Naive thymus-derived CD4-positive, alpha-beta T cell (primary cell): ENCODE data around the gene AMBP. TPM values are rescaled to one million over a fixed set of nuclear protein-coding genes. Genes with fewer than 3 reads are reported as not detected.

ENCODE experiments used
- ATAC-seq: fragments of 150-1000 bp; cut with Tn5 transposase; 2 replicates; pipeline ENCODE4 v1.10.0; 2021; ENCODE audit warnings: mild to moderate bottlenecking, moderate library complexity
- CTCF ChIA-PET: fragments of 350-600 bp; sonication (Branson Sonifier 250); formaldehyde crosslinking; loops from one replicate; lab custom pipeline; 2021; ENCODE audit warnings: antibody characterized with exemption; lab: Charles Lee
- POLR2A ChIA-PET: fragments of 350-600 bp; sonication (Branson Sonifier 250); formaldehyde crosslinking; loops from one replicate; lab custom pipeline; 2021; ENCODE audit warnings: antibody characterized with exemption, inconsistent platforms; lab: Charles Lee
- DNase-seq, 9 donors: peaks; one replicate each; pipeline versions ENCODE4 v3.0.0 to v3.0.0-alpha.2; 2020 to 2022; ENCODE audit warnings: mixed read lengths in 1 of 9
- H3K27ac ChIP-seq: one replicate; pipeline ENCODE4 v1.7.0; 2013; ENCODE audit warnings: mild to moderate bottlenecking, low read depth, low read length, moderate library complexity
- H3K27me3 ChIP-seq, 2 donors: one replicate each; pipeline ENCODE4 v1.7.0; 2013; ENCODE audit warnings: low read length in 2 of 2, mild to moderate bottlenecking in 2 of 2, moderate library complexity in 2 of 2; ENCODE audit not compliant: control insufficient read depth in 2 of 2, insufficient read depth in 2 of 2
- H3K36me3 ChIP-seq, 3 experiments: 1 replicate in 2 of 3; 2 replicates in 1 of 3; pipeline ENCODE4 v1.7.0; 2013; ENCODE audit warnings: low read length in 3 of 3, mild to moderate bottlenecking in 3 of 3, moderate library complexity in 1 of 3; ENCODE audit not compliant: insufficient read depth in 3 of 3, control insufficient read depth in 2 of 3
- H3K4me1 ChIP-seq, 2 donors: one replicate each; pipeline ENCODE4 v1.7.0; 2013; ENCODE audit warnings: low read length in 2 of 2, mild to moderate bottlenecking in 2 of 2, moderate library complexity in 1 of 2; ENCODE audit not compliant: control insufficient read depth in 2 of 2, insufficient read depth in 2 of 2
- H3K4me3 ChIP-seq: 2 replicates; pipeline ENCODE4 v1.7.0; 2013; ENCODE audit warnings: mild to moderate bottlenecking, low read length
- H3K9me3 ChIP-seq, 3 experiments: 1 replicate in 2 of 3; 2 replicates in 1 of 3; pipeline ENCODE4 v1.7.0; 2013; ENCODE audit warnings: low read length in 3 of 3; ENCODE audit not compliant: control insufficient read depth in 2 of 3
- H3K27ac Mint-ChIP-seq, 9 donors: one replicate each; pipeline ENCODE4 v1.8.0; 2020 to 2022; ENCODE audit warnings: mixed read lengths in 9 of 9, mild to moderate bottlenecking in 8 of 9, moderate library complexity in 5 of 9, inconsistent platforms in 2 of 9
- H3K27me3 Mint-ChIP-seq, 5 donors: one replicate each; pipeline ENCODE4 v1.8.0; 2021 to 2022; ENCODE audit warnings: mixed read lengths in 5 of 5, mild to moderate bottlenecking in 1 of 5
- H3K36me3 Mint-ChIP-seq, 5 donors: one replicate each; pipeline ENCODE4 v1.8.0; 2020 to 2022; ENCODE audit warnings: mixed read lengths in 5 of 5, mild to moderate bottlenecking in 3 of 5, inconsistent platforms in 1 of 5
- H3K4me1 Mint-ChIP-seq, 7 donors: one replicate each; pipeline ENCODE4 v1.8.0; 2020 to 2022; ENCODE audit warnings: mixed read lengths in 7 of 7, mild to moderate bottlenecking in 3 of 7, inconsistent platforms in 1 of 7
- H3K4me3 Mint-ChIP-seq, 10 donors: one replicate each; pipeline ENCODE4 v1.8.0; 2020 to 2022; ENCODE audit warnings: mild to moderate bottlenecking in 10 of 10, mixed read lengths in 10 of 10, moderate library complexity in 6 of 10, inconsistent platforms in 2 of 10
- H3K9me3 Mint-ChIP-seq, 11 donors: one replicate each; pipeline ENCODE4 v1.8.0; 2020 to 2022; ENCODE audit warnings: mixed read lengths in 11 of 11, mild to moderate bottlenecking in 4 of 11, inconsistent platforms in 1 of 11, moderate library complexity in 1 of 11
- intact Hi-C, 2 donors: fragments of 100-400 bp; cut with micrococcal nuclease; formaldehyde crosslinking; loops; one replicate each; pipeline ENCODE4 v1.15.1; 2023
- polyA plus RNA-seq, 2 donors: library from polyadenylated mRNA; unstranded; fragments of 300-500 nt; fragmentation: Illumina TruSeq; gene quantifications; one replicate each; pipeline ENCODE4 v1.2.3, GENCODE V29; 2021
- total RNA-seq, 6 experiments: library from RNA in 5 of 6; stranded (reverse) in 5 of 6; gene quantifications; 1 replicate in 5 of 6; 2 replicates in 1 of 6; pipeline ENCODE4 v1.2.3 and lab custom pipeline; 2021 to 2026

The AMBP gene
- total and polyA plus RNA-seq, 7 experiments from 2014 or later, result not detected

GRCh38 chr9:114027863-114028465 lies 50.1 kb downstream of the AMBP start:
- Mint-ChIP-seq H3K9me3 (peaks cover 2 to 28% (median 15%) of the 10 kb centered on the region in 11 donors), H3K27ac (no peak overlapping the region), H3K27me3 (peaks cover 0 to 8% (median 0%) of the 10 kb centered on the region in 5 donors), H3K36me3 (peaks cover 0 to 27% (median 7%) of the 10 kb centered on the region in 5 donors), H3K4me1 (no peaks in the 10 kb centered on the region), H3K4me3 (no peak overlapping the region)
- no peaks in the 10 kb centered on the region for H3K4me1 ChIP-seq
- H3K4me3 ChIP-seq, result no peak overlapping the region
- H3K27ac ChIP-seq, result no peak overlapping the region
- H3K27me3 ChIP-seq, result no peaks in the 10 kb centered on the region
- H3K36me3 ChIP-seq, result no peaks in the 10 kb centered on the region
- ChIA-PET CTCF (no interaction called here), POLR2A (no interaction called here)
- no peak for DNase-seq
- H3K9me3 ChIP-seq, result peaks cover 0 to 4% (median 0%) of the 10 kb centered on the region in 3 experiments
- no peak for ATAC-seq
- intact Hi-C loops, result no loop called here

- H3K4me3 Mint-ChIP-seq, result no peak overlapping the region
- no peak overlapping the region for H3K27ac Mint-ChIP-seq
- intact Hi-C loops, result no loop called here
- Histone ChIP-seq H3K4me1 (no peaks in the 10 kb centered on the region), H3K36me3 (no peaks in the 10 kb centered on the region), H3K9me3 (peaks cover 0 to 4% (median 0%) of the 10 kb centered on the region in 3 experiments), H3K27ac (no peak overlapping the region), H3K27me3 (no peaks in the 10 kb centered on the region), H3K4me3 (no peak overlapping the region)
- H3K27me3 Mint-ChIP-seq, result peaks cover 0 to 8% (median 2%) of the 10 kb centered on the region in 5 donors
- H3K4me1 Mint-ChIP-seq, result no peaks in the 10 kb centered on the region
- DNase-seq (no peak), ATAC-seq (no peak)
- POLR2A ChIA-PET, result no interaction called here
- peaks cover 2 to 35% (median 22%) of the 10 kb centered on the region in 11 donors for H3K9me3 Mint-ChIP-seq
- H3K36me3 Mint-ChIP-seq, result peaks cover 0 to 27% (median 7%) of the 10 kb centered on the region in 5 donors
- CTCF ChIA-PET, result no interaction called here
Observed at GRCh38 chr9:114027159-114027862, 50.8 kb downstream of the AMBP start.

GRCh38 chr9:114026335-114026734 lies 51.8 kb downstream of the AMBP start:
- intact Hi-C loops, result no loop called here
- Histone ChIP-seq H3K36me3 (no peaks in the 10 kb centered on the region), H3K27me3 (no peaks in the 10 kb centered on the region), H3K9me3 (peaks cover 0 to 4% (median 0%) of the 10 kb centered on the region in 3 experiments), H3K4me1 (no peaks in the 10 kb centered on the region), H3K4me3 (no peak overlapping the region), H3K27ac (no peak overlapping the region)
- DNase-seq (no peak), ATAC-seq (no peak)
- peaks cover 0 to 8% (median 2%) of the 10 kb centered on the region in 5 donors for H3K27me3 Mint-ChIP-seq
- no peak overlapping the region for H3K4me3 Mint-ChIP-seq
- ChIA-PET POLR2A (no interaction called here), CTCF (no interaction called here)
- H3K4me1 Mint-ChIP-seq, result no peaks in the 10 kb centered on the region
- H3K27ac Mint-ChIP-seq, result no peak overlapping the region
- H3K9me3 Mint-ChIP-seq, result peaks cover 2 to 39% (median 22%) of the 10 kb centered on the region in 11 donors
- H3K36me3 Mint-ChIP-seq, result peaks cover 0 to 27% (median 7%) of the 10 kb centered on the region in 5 donors

- CTCF ChIA-PET, result no interaction called here
- no peaks in the 10 kb centered on the region for H3K4me1 Mint-ChIP-seq
- Histone ChIP-seq H3K4me1 (no peaks in the 10 kb centered on the region), H3K9me3 (peaks cover 0 to 4% (median 0%) of the 10 kb centered on the region in 3 experiments), H3K4me3 (no peak overlapping the region), H3K36me3 (no peaks in the 10 kb centered on the region), H3K27ac (no peak overlapping the region), H3K27me3 (no peaks in the 10 kb centered on the region)
- H3K27me3 Mint-ChIP-seq, result peaks cover 0 to 8% (median 2%) of the 10 kb centered on the region in 5 donors
- POLR2A ChIA-PET, result no interaction called here
- no peak overlapping the region for H3K27ac Mint-ChIP-seq
- intact Hi-C loops, result no loop called here
- peaks cover 2 to 39% (median 22%) of the 10 kb centered on the region in 11 donors for H3K9me3 Mint-ChIP-seq
- DNase-seq (no peak), ATAC-seq (no peak)
- no peak overlapping the region for H3K4me3 Mint-ChIP-seq
- peaks cover 0 to 27% (median 7%) of the 10 kb centered on the region in 5 donors for H3K36me3 Mint-ChIP-seq
Observed at GRCh38 chr9:114025760-114026159, 52.3 kb downstream of the AMBP start.

- no peaks in the 10 kb centered on the region for H3K27me3 ChIP-seq
- Mint-ChIP-seq H3K36me3 (peaks cover 0 to 27% (median 7%) of the 10 kb centered on the region in 5 donors), H3K9me3 (peaks cover 2 to 39% (median 22%) of the 10 kb centered on the region in 11 donors), H3K4me1 (no peaks in the 10 kb centered on the region), H3K27me3 (peaks cover 0 to 8% (median 2%) of the 10 kb centered on the region in 5 donors), H3K27ac (no peak overlapping the region), H3K4me3 (no peak overlapping the region)
- ChIA-PET CTCF (no interaction called here), POLR2A (no interaction called here)
- peaks cover 0 to 4% (median 0%) of the 10 kb centered on the region in 3 experiments for H3K9me3 ChIP-seq
- H3K4me3 ChIP-seq, result no peak overlapping the region
- intact Hi-C loops, result no loop called here
- DNase-seq (no peak), ATAC-seq (no peak)
- H3K4me1 ChIP-seq, result no peaks in the 10 kb centered on the region
- no peak overlapping the region for H3K27ac ChIP-seq
- no peaks in the 10 kb centered on the region for H3K36me3 ChIP-seq
Observed at GRCh38 chr9:114025196-114025753, 52.8 kb downstream of the AMBP start.

- ChIA-PET POLR2A (no interaction called here), CTCF (no interaction called here)
- Mint-ChIP-seq H3K4me3 (no peak overlapping the region), H3K9me3 (peaks cover 2 to 39% (median 22%) of the 10 kb centered on the region in 11 donors), H3K4me1 (no peaks in the 10 kb centered on the region), H3K36me3 (peaks cover 0 to 27% (median 7%) of the 10 kb centered on the region in 5 donors), H3K27me3 (peaks cover 0 to 8% (median 2%) of the 10 kb centered on the region in 5 donors), H3K27ac (no peak overlapping the region)
- DNase-seq, result no peak
- peaks cover 0 to 4% (median 0%) of the 10 kb centered on the region in 3 experiments for H3K9me3 ChIP-seq
- H3K4me1 ChIP-seq, result no peaks in the 10 kb centered on the region
- H3K27ac ChIP-seq, result no peak overlapping the region
- no peak overlapping the region for H3K4me3 ChIP-seq
- no peaks in the 10 kb centered on the region for H3K36me3 ChIP-seq
- ATAC-seq, result no peak
- no peaks in the 10 kb centered on the region for H3K27me3 ChIP-seq
- intact Hi-C loops, result no loop called here
Observed at GRCh38 chr9:114023961-114024360, 54.1 kb downstream of the AMBP start.
